Panc1 (cell line): Measurements from ENCODE around the gene ADAMTS2. TPM values are rescaled to one million over a fixed set of nuclear protein-coding genes. Genes with fewer than 3 reads are reported as not detected.

Source experiments
- ATAC-seq: fragments of 200-7000 bp; cut with Tn5 transposase; 2 replicates; pipeline ENCODE4 v1.9.1; 2020; ENCODE audit warnings: mild to moderate bottlenecking, moderate library complexity
- BruUV-seq: library from RNA; stranded (reverse); fragments of 400-500 nt; replicated peaks from 2 replicates; lab custom pipeline; 2021; lab: Mats Ljungman, UMichigan
- CTCF ChIA-PET: fragments of 300-600 bp; sonication (Branson Sonifier 250); formaldehyde crosslinking; loops from one replicate; lab custom pipeline; 2022; ENCODE audit warnings: antibody characterized with exemption; lab: Charles Lee
- POLR2A ChIA-PET: fragments of 300-600 bp; sonication (Branson Sonifier 250); formaldehyde crosslinking; loops from one replicate; lab custom pipeline; 2022; ENCODE audit warnings: antibody characterized with exemption; lab: Charles Lee
- DNase-seq: peaks from one replicate; pipeline ENCODE4 v3.0.0-alpha.2; 2010; ENCODE audit warnings: low read depth, low spot score
- H3K27ac ChIP-seq: 2 replicates; pipeline ENCODE4 v1.5.1; 2011; ENCODE audit warnings: mild to moderate bottlenecking, low read length, inconsistent platforms
- H3K27me3 ChIP-seq: fragments of 200-500 bp; sonication (Bioruptor generic); 2 replicates; pipeline ENCODE4 v1.6.0; 2014; ENCODE audit warnings: low read length, inconsistent platforms; ENCODE audit not compliant: control insufficient read depth, insufficient read depth
- H3K36me3 ChIP-seq: fragments of 200-500 bp; sonication (Bioruptor generic); 2 replicates; pipeline ENCODE4 v1.5.1; 2014; ENCODE audit warnings: inconsistent platforms, mild to moderate bottlenecking, low read length, moderate library complexity; ENCODE audit not compliant: control insufficient read depth, insufficient read depth
- H3K4me1 ChIP-seq: 2 replicates; pipeline ENCODE4 v1.5.1; 2011; ENCODE audit warnings: inconsistent platforms, mild to moderate bottlenecking, low read length, moderate library complexity; ENCODE audit not compliant: control insufficient read depth, insufficient read depth
- H3K4me3 ChIP-seq, 2 experiments: 2 replicates each; pipeline ENCODE4 v1.5.1; 2011 to 2012; ENCODE audit warnings: low read depth in 2 of 2, low read length in 2 of 2, mild to moderate bottlenecking in 2 of 2, inconsistent platforms in 1 of 2, moderate library complexity in 1 of 2
- H3K9me3 ChIP-seq: fragments of 200-500 bp; sonication (Bioruptor generic); 2 replicates; pipeline ENCODE4 v1.5.1; 2014; ENCODE audit warnings: low read depth, mild to moderate bottlenecking, inconsistent platforms, low read length, moderate library complexity; ENCODE audit not compliant: control insufficient read depth, insufficient read depth
- CTCF ChIP-seq: fragments of 450-650 bp; IDR thresholded peaks from 2 replicates; pipeline ENCODE4 v1.5.1; 2017; ENCODE audit warnings: mild to moderate bottlenecking
- POLR2AphosphoS5 ChIP-seq: IDR thresholded peaks from 2 replicates; pipeline ENCODE4 v1.6.1; 2012; ENCODE audit warnings: mild to moderate bottlenecking, low read depth, low read length, moderate library complexity
- REST ChIP-seq, 2 experiments: IDR thresholded peaks; 2 replicates each; pipeline ENCODE4 v1.6.1; 2011 to 2012; ENCODE audit warnings: low read depth in 2 of 2, control low read depth in 1 of 2, low read length in 1 of 2, mild to moderate bottlenecking in 1 of 2, moderate library complexity in 1 of 2; ENCODE audit not compliant: insufficient read depth in 1 of 2
- SIN3A ChIP-seq: IDR thresholded peaks from 2 replicates; pipeline ENCODE4 v1.6.1; 2012; ENCODE audit warnings: low read depth, mild to moderate bottlenecking, low read length, moderate library complexity, borderline replicate concordance; ENCODE audit not compliant: insufficient read depth
- TCF7L2 ChIP-seq: IDR thresholded peaks from 2 replicates; pipeline ENCODE4 v1.6.1; 2011; ENCODE audit warnings: mild to moderate bottlenecking, low read depth, low read length, inconsistent platforms
- in situ Hi-C: cut with HindIII; loops from 2 replicates; pipeline ENCODE4 v1.10.0; 2016; ENCODE audit warnings: low sequenced_read_pairs, low pct_unique_long_range_greater_than_20kb
- intact Hi-C: fragments of 100-400 bp; cut with micrococcal nuclease; formaldehyde crosslinking; loops from one replicate; pipeline ENCODE4 v1.10.0; 2022; ENCODE audit not compliant: unreplicated experiment
- total RNA-seq: library from RNA; stranded (reverse); gene quantifications from one replicate; pipeline ENCODE4 v1.2.1, GENCODE V29; 2021; ENCODE audit not compliant: unreplicated experiment

Gene ADAMTS2
- total RNA-seq, 1 experiment from 2014 or later = 0.13 TPM

- TF ChIP-seq REST (IDR thresholded peaks at IDR 0.05; ENCODE audit: insufficient read depth in 1 of 2, low read depth in 2 of 2, low read length in 1 of 2) (no peak), SIN3A (no peak), POLR2AphosphoS5 (no peak), TCF7L2 (no peak), CTCF (no peak)
- ChIA-PET CTCF (no interaction called here), POLR2A (interaction anchor here (0.6 kb wide), 1 partner anchor 553 kb away, joined by 16 read pairs; no protein-coding TSS in a partner anchor)
- in situ Hi-C loops (no loop called here), intact Hi-C loops (no loop called here)
- H3K36me3 ChIP-seq = no peaks in the 10 kb centered on the region
- no peaks in the 10 kb centered on the region for H3K4me1 ChIP-seq
- no peaks in the 10 kb centered on the region for H3K9me3 ChIP-seq
- no TSS peak for BruUV-seq
- ATAC-seq (no peak), DNase-seq (no peak)
- H3K27ac ChIP-seq = no peak overlapping the region
- H3K4me3 ChIP-seq = no peak overlapping the region
- H3K27me3 ChIP-seq = 0 out of 2 replicates have a peak, but pooled peaks cover 2% of the 10 kb centered on the region
Measured at GRCh38 chr5:179357031-179357430, 11.8 kb upstream of the ADAMTS2 start.

DNA sequence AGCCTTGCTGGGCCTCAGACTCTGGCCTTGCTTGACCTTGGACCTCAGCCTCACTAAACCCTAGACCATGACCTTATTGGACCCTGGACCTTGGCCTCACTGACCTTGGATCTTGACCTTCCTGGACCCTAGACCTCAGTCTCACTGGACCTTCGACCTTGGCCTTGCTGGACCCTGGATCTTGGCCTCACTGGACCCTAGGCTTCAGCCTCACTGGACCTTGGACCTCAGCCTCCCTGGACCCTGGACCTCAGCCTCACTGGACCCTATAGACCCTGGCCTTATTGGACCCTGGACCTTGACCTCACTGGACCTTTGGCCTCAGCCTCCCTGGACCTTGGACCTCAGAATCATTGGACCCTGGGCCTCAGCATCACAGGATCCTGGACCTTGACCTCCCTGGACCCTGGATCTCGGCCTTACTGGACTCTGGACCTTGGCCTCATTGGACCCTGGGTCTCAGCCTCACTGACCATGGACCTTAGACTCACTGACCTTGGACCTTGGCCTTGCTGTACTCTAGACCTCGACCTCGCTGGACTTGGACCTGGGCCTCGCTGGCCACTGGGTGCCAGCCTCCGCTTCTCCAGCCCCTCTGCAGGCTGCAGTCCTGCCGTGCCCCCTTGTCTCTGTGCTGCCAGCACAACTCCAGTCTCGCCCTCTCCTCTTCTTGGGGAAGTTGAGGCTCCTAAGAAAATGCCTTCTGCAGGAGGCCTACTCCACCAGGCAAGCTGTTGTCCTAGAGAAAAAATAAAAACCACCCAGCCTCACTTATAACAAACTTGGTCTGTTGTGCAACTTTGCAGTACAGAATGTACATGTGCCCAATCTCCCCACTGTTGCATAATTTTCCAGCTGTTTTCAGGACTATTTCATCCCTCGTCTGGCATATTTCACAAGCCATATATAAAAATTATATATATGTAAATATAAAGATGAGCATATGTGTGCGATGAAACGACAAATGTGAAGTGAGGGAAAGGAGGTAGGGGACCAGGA is 11.0 kb upstream of the ADAMTS2 start:
- Histone ChIP-seq H3K27ac (no peak overlapping the region), H3K9me3 (no peaks in the 10 kb centered on the region), H3K4me1 (no peaks in the 10 kb centered on the region), H3K36me3 (no peaks in the 10 kb centered on the region), H3K4me3 (no peak overlapping the region), H3K27me3 (0 out of 2 replicates have a peak, but pooled peaks cover 2% of the 10 kb centered on the region)
- intact Hi-C loops = no loop called here
- ChIA-PET CTCF (no interaction called here), POLR2A (interaction anchor here (0.6 kb wide), 1 partner anchor 552 kb away, joined by 16 read pairs; no protein-coding TSS in a partner anchor)
- TF ChIP-seq REST (IDR thresholded peaks at IDR 0.05; ENCODE audit: insufficient read depth in 1 of 2, low read depth in 2 of 2, low read length in 1 of 2) (no peak), CTCF (no peak), SIN3A (no peak), POLR2AphosphoS5 (no peak), TCF7L2 (no peak)
- in situ Hi-C loops = no loop called here
- no TSS peak for BruUV-seq
- ATAC-seq = no peak
- no peak for DNase-seq
